ENCODE data around the gene OR10H3. TPM values are rescaled to one million over a fixed set of nuclear protein-coding genes. Genes with fewer than 3 reads are reported as not detected.
"Not testable (repeated sequence)": the region's sequence is repeated elsewhere in the genome, so short reads cannot be mapped to it uniquely, and the experiment has no call there.

The OR10H3 gene, protein sequence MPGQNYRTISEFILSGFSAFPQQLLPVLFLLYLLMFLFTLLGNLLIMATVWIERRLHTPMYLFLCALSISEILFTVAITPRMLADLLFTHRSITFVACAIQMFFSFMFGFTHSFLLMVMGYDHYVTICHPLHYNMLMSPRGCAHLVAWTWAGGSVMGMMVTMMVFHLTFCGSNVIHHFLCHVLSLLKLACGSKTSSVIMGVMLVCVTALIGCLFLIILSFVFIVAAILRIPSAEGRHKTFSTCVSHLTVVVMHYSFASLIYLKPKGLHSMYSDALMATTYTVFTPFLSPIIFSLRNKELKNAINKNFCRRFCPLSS
- not detected for polyA plus RNA-seq (ENCODE audit: insufficient read length in 12 of 12)
- long read RNA-seq, donor 1: 0 reads
- long read RNA-seq, donor 2: 0 reads
- long read RNA-seq, donor 3: 0 reads
- long read RNA-seq, donor 4: 0 reads
- long read RNA-seq, donor 5: 0 reads
- long read RNA-seq, donor 6: 0 reads
- long read RNA-seq, donor 7: 0 reads
- long read RNA-seq, donor 8: 0 reads
- long read RNA-seq, donor 9: 0 reads
- long read RNA-seq, donor 10: 0 reads
- long read RNA-seq, donor 11: 0 reads

DNA sequence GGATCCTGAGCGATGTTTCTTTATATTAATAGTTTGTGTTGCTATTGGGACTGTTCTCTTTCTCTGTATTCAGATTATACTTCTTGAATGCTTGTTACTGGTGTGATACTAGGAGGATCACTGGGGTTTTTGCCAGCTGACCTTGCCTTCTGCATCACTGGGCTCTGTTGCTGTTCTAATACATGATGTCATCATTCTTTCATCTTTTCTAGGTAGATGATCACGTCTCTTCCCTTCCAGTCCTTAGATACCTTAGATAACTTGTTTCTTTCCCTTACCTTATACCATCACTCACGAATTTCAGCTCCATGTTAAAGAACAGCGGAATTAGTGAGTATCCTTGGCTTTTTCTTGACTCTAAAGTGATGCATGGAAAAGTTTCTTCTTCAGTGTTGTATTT is at the start of gene OR10H3:
Gene OR10H3 (plus strand): TSS at position 264 of the 400 bp plus-strand sequence. CDS start 3,408 bp downstream, outside the sequence.
- no peak for DNase-seq

- no peak for DNase-seq
These were observed 41.1 kb upstream of the OR10H3 start for GRCh38 chr19:15696654-15697194.

DNA sequence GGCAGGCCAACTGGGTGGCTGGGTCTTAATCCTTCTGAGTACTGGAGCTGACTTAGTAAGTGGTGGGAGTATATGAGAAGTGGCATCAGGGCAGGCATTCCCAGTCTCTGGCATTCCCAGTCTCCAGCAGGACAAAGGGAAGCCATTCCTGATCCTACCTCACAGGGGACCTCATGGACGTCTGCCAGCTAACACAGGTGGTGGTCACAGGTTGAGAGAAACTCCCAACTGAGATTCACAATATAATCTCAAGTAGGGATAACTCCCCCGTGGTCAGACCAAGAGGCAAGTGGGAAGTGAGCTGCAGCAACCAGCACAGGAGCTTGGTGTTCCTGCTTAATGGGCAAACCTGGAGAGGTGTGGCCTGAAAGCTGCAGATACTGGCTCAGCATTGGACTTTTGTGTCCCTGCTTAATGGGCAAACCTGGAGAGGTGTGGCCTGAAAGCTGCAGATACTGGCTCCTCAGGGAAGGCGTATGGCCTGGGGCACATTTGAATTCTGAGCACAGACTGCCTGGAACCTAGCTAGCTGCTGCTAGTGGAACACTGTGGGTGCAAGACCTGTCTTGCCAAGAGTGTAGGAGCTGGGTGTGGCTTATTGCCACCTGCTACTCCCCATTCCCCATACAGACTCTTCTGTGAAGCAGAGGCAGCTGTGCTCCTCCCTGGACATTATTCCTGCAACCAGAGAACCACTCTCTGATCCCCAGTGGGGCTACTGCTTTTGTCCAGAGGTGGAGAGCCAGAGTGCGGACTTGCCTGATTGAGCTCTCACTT is 35.8 kb upstream of the OR10H3 start:
- no peak for DNase-seq

DNA sequence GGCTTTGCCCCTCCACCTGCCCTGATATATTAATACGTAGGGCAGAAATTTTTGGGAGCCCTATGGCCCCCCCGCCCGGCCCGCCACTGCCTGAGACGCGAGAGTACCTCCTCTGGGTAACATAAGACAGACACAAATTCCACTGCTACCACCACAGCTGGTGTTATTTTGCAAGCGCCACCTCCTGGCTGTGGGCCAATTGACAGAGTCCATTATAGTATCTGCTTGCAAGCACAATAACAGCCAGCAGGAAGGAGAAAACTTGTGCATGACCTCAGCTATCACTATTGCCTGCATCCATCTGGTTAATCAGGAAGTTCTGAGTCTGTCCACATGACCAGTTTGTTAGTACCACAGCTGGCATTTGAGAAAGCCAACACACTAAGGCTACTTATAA is 35.3 kb upstream of the OR10H3 start:
- peak; percentile 52 for DNase-seq

- no peak for DNase-seq
These were observed 23.1 kb upstream of the OR10H3 start for GRCh38 chr19:15714638-15715037.

DNA sequence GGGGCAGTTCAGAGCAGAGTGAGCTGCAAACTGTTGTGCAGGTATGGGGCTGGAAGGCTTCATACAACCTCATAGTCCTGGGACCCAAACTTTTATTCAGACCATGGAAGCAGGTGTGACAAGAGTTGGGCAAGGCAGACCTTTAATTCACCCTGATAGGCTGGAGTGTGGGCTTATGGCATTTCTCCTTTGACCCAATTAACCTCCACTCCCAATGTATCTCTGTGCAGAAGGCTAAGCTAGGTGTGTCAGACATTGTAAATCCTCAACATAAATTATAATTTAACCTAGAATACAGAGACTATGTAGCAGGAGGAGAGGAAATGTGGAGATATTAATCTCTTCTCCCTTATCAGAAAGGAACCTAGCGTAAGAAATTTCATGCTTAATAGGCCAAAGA is 22.1 kb upstream of the OR10H3 start:
- no peak for DNase-seq

- no peak for DNase-seq
These were observed 20.0 kb upstream of the OR10H3 start for GRCh38 chr19:15717809-15718208.

- DNase-seq: no peak
These were observed 16.5 kb upstream of the OR10H3 start for GRCh38 chr19:15721268-15721667.

GRCh38 chr19:15722956-15723355 is 14.8 kb upstream of the OR10H3 start:
- no peak for DNase-seq

DNA sequence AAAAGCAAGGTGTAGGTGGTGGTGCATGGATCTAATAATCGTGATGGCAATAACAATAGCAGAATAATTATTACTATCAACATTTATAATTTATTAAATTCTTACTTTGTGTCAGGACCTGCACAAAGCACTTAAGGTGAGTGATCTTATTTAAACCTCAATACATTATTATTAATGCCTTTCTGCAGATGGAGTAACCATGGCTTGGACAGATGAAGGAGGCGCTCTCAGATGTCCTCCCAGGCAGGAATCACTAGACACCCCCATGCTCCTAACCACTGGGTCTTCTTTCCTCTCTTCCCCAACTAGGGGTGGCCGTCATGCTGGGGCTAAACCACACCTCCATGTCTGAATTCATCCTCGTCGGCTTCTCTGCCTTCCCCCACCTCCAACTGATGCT is 10.1 kb upstream of the OR10H3 start, which contains the start of gene OR10H2:
Gene OR10H2 (plus strand): TSS at position 301 of the 400 bp plus-strand sequence. CDS start 20 bp downstream, at position 321.
- DNase-seq: no peak

DNA sequence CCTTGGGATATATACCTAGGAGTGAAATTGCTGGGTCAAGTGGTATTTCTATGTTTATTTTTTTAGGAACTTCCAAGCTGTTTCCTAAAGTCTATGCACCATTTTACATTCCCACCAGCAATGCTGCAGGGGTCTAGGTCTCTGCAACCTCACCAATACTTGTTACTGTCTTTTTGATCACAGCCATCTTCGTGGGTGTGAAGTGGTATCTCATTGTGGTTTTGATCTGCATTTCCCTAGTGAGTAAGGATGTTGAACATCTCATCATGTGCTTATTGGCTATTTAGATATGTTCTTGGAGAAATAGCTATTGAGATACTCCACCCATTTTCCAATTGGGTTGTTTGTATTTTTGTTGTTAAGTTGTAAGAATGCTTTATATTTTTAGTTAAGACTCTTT is 7.2 kb upstream of the OR10H3 start:
- DNase-seq: no peak

DNA sequence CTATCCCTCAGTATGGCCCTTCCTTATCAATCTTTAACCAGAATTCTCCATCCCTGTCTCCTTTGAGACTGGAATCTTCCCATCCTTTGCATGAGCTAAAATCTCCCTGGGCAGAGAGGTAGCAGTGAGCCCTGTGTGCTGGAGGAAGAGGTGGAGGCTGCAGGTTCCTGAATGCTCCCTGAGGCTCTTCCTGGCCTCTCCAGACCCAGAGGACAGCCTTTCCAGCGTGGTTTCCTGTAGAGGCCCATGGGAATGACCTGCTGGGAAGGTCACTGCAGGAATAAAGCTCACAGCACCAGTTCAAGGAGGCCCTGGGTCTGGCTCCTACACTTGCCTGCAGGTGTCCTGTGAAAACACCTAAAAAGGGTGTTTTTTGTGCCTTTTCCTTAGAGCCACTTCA is 5.4 kb upstream of the OR10H3 start:
- no peak for DNase-seq

DNA sequence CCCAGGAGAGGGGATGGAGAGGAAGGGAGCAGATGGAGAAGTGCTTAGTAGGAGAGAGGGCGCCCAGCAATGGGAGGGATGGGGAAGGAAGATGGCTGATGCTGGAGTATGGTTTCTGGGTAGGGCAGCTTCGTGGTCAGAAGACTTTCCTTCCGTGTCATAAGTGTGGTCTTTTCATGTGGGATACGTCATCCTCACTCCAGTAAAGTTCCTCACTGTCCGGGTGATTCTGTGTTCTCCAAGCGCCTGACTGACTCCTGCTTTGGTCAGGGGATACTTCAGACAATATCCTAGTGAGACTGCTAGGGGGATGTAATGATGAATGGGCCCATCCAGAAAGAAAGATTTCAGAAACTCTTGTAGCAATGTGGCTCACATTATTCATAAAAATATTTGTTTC is 3.9 kb upstream of the OR10H3 start:
- no peak for DNase-seq

DNA sequence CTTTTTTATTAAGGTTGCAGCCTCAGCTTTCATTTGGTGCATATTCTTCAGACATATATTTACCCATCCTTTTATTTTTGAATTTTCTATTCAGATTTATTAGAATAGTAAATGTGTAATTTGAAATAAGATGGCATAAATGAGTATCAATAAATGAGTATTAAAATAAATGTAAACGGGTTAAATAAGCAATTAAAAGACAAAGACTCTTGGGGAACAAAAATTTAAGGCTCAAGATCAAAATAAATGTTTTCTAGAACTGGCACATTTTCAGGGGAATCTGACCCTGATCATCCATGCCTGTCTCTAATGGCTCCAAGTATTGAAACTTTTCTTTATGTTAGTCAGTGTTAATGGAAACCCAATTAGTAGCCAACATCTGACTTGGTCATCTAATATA is 3.0 kb downstream of the OR10H3 start:
- DNase-seq: no peak

GRCh38 chr19:15748239-15748638 is 10.5 kb downstream of the OR10H3 start:
- DNase-seq: no peak

GRCh38 chr19:15758379-15758778 is 20.6 kb downstream of the OR10H3 start:
- DNase-seq: no peak

GRCh38 chr19:15759962-15760565 is 22.3 kb downstream of the OR10H3 start:
- DNase-seq: no peak

DNA sequence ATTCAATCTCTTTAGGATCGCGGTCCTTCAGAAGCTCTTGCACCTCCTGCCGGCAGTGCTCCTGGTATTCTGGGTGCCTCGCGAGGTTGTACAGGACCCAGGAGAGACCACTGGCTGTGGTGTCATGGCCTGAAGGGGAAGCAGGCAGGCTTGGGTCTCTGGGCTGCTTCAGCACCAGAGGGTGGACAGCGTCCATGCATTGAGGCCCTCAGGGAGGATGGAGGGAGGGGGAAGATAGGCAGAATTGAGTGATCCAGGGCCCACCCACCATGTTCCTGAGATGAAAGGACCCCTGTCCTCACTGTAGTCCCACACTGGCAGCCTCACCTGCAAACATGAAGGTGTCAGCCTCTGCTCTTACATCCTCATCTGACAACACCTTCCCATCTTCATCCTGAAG is 31.8 kb downstream of the OR10H3 start:
- peak; percentile 6 for DNase-seq

- not testable (repeated sequence) for DNase-seq
These were observed 36.4 kb downstream of the OR10H3 start for GRCh38 chr19:15774159-15774558.

- DNase-seq: no peak
These were observed 37.5 kb downstream of the OR10H3 start for GRCh38 chr19:15775249-15775648.

DNA sequence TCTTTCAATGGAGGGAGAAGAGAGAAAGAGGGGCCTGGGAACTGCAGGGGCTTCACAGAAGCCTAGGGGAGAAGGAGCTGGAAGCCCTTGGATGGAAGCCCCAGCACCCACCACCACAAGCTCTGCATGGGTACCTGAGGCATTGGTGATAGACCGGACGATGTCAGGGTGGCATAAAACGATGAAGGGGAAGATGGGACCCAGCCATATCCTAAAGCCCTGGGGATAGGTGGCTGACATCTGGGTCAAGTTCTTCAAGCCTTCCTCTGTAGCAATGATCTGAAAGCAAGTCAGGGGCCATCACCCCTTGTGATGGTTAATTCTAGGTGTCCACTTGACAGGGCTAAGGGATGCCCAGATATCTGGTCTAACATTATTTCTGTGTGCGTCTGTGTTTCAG is 38.5 kb downstream of the OR10H3 start:
- DNase-seq: no peak

All from muscle of arm (tissue), 14 donors.